Measurements from ENCODE around the gene PSTPIP2.

Gene PSTPIP2

GRCh38 chr18:45940724-45941123, 131.3 kb downstream of the PSTPIP2 start:
- no peak overlapping the region for H3K9ac ChIP-seq (ENCODE audit: low read depth, low read length)
- no peaks in the 10 kb centered on the region for H3K9me3 ChIP-seq (ENCODE audit: control insufficient read depth, insufficient read depth, low read length)
- H3K27me3 ChIP-seq (ENCODE audit: control insufficient read depth, insufficient read depth, low read length) = no peaks in the 10 kb centered on the region
- no peaks in the 10 kb centered on the region for H3K4me1 ChIP-seq (ENCODE audit: control insufficient read depth, insufficient read depth, low read length)
- H3K4me3 ChIP-seq (ENCODE audit: low read depth, low read length) = no peak overlapping the region
- peaks cover 14% of the 10 kb centered on the region for H3K36me3 ChIP-seq (ENCODE audit: control insufficient read depth, insufficient read depth, low read length)

- Histone ChIP-seq H3K9ac (ENCODE audit: low read depth, low read length) (no peak overlapping the region), H3K4me1 (ENCODE audit: control insufficient read depth, insufficient read depth, low read length) (no peaks in the 10 kb centered on the region), H3K36me3 (ENCODE audit: control insufficient read depth, insufficient read depth, low read length) (peaks cover 14% of the 10 kb centered on the region), H3K27me3 (ENCODE audit: control insufficient read depth, insufficient read depth, low read length) (no peaks in the 10 kb centered on the region), H3K9me3 (ENCODE audit: control insufficient read depth, insufficient read depth, low read length) (no peaks in the 10 kb centered on the region), H3K4me3 (ENCODE audit: low read depth, low read length) (no peak overlapping the region)
These were observed 132.8 kb downstream of the PSTPIP2 start for GRCh38 chr18:45939236-45939635.

GRCh38 chr18:45938488-45938935, 133.5 kb downstream of the PSTPIP2 start:
- Histone ChIP-seq H3K4me3 (ENCODE audit: low read depth, low read length) (no peak overlapping the region), H3K9ac (ENCODE audit: low read depth, low read length) (no peak overlapping the region), H3K9me3 (ENCODE audit: control insufficient read depth, insufficient read depth, low read length) (no peaks in the 10 kb centered on the region), H3K36me3 (ENCODE audit: control insufficient read depth, insufficient read depth, low read length) (peaks cover 11% of the 10 kb centered on the region), H3K4me1 (ENCODE audit: control insufficient read depth, insufficient read depth, low read length) (no peaks in the 10 kb centered on the region), H3K27me3 (ENCODE audit: control insufficient read depth, insufficient read depth, low read length) (no peaks in the 10 kb centered on the region)

GRCh38 chr18:45935591-45936335, 136.3 kb downstream of the PSTPIP2 start:
- H3K9ac ChIP-seq (ENCODE audit: low read depth, low read length) = no peak overlapping the region
- peaks cover 7% of the 10 kb centered on the region for H3K36me3 ChIP-seq (ENCODE audit: control insufficient read depth, insufficient read depth, low read length)
- no peaks in the 10 kb centered on the region for H3K9me3 ChIP-seq (ENCODE audit: control insufficient read depth, insufficient read depth, low read length)
- H3K27me3 ChIP-seq (ENCODE audit: control insufficient read depth, insufficient read depth, low read length) = no peaks in the 10 kb centered on the region
- H3K4me3 ChIP-seq (ENCODE audit: low read depth, low read length) = no peak overlapping the region
- no peaks in the 10 kb centered on the region for H3K4me1 ChIP-seq (ENCODE audit: control insufficient read depth, insufficient read depth, low read length)

Measured in iPS-15b (cell line).